ENCODE results near the gene MUC5AC.
"Not testable (repeated sequence)": the region's sequence is repeated elsewhere in the genome, so short reads cannot be mapped to it uniquely, and the experiment has no call there.

GRCh38 chr11:1247026-1247425, 89.3 kb downstream of the MUC5AC start:
- TF ChIP-seq SP1 (IDR thresholded peaks at IDR 0.05); ZBTB33 (IDR thresholded peaks at IDR 0.05); RAD21 (IDR thresholded peaks at IDR 0.05); REST (IDR thresholded peaks at IDR 0.05); HNF4A (conservative IDR thresholded peaks at IDR 0.05); JUND (IDR thresholded peaks at IDR 0.05); TAF1 (conservative IDR thresholded peaks at IDR 0.05); GABPA (IDR thresholded peaks at IDR 0.05 in 1 of 2, conservative IDR thresholded peaks at IDR 0.05 in 1 of 2); RXRA (IDR thresholded peaks at IDR 0.05): not testable (repeated sequence)
- TF ChIP-seq, protein P1, sequence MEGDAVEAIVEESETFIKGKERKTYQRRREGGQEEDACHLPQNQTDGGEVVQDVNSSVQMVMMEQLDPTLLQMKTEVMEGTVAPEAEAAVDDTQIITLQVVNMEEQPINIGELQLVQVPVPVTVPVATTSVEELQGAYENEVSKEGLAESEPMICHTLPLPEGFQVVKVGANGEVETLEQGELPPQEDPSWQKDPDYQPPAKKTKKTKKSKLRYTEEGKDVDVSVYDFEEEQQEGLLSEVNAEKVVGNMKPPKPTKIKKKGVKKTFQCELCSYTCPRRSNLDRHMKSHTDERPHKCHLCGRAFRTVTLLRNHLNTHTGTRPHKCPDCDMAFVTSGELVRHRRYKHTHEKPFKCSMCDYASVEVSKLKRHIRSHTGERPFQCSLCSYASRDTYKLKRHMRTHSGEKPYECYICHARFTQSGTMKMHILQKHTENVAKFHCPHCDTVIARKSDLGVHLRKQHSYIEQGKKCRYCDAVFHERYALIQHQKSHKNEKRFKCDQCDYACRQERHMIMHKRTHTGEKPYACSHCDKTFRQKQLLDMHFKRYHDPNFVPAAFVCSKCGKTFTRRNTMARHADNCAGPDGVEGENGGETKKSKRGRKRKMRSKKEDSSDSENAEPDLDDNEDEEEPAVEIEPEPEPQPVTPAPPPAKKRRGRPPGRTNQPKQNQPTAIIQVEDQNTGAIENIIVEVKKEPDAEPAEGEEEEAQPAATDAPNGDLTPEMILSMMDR (IDR thresholded peaks at IDR 0.05; ENCODE audit: low read depth, low read length, missing input control) = not testable (repeated sequence)
- TF ChIP-seq, protein P2, sequence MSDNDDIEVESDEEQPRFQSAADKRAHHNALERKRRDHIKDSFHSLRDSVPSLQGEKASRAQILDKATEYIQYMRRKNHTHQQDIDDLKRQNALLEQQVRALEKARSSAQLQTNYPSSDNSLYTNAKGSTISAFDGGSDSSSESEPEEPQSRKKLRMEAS (IDR thresholded peaks at IDR 0.05) = not testable (repeated sequence)
- TF ChIP-seq, protein P3, sequence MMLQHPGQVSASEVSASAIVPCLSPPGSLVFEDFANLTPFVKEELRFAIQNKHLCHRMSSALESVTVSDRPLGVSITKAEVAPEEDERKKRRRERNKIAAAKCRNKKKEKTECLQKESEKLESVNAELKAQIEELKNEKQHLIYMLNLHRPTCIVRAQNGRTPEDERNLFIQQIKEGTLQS (IDR thresholded peaks at IDR 0.05) = not testable (repeated sequence)
